GM12878 (cell line): ENCODE results near the gene C19orf33. TPM values are rescaled to one million over a fixed set of nuclear protein-coding genes. Genes with fewer than 3 reads are reported as not detected.

Experiments
- ATAC-seq: fragments of 200-7000 bp; cut with Tn5 transposase; 3 replicates; pipeline ENCODE4 v1.9.1; 2020; ENCODE audit warnings: mild to moderate bottlenecking, moderate library complexity
- BruUV-seq: library from RNA; stranded (reverse); fragments of 400-500 nt; replicated peaks from 2 replicates; lab custom pipeline; 2021; lab: Mats Ljungman, UMichigan
- CTCF ChIA-PET: fragments of 300-600 bp; sonication (Branson Sonifier 250); formaldehyde crosslinking; extraction: SDS; loops from one replicate; lab custom pipeline; 2021; ENCODE audit warnings: inconsistent platforms; lab: Yijun Ruan, JAX
- POLR2A ChIA-PET: fragments of 350-600 bp; formaldehyde crosslinking; extraction: SDS; loops from one replicate; lab custom pipeline; 2021; ENCODE audit warnings: inconsistent platforms; lab: Charles Lee
- RAD21 ChIA-PET: fragments of 300-600 bp; sonication (Branson Sonifier 250); formaldehyde crosslinking; loops from one replicate; lab custom pipeline; 2023; ENCODE audit warnings: antibody characterized with exemption; ENCODE audit not compliant: unreplicated experiment; lab: Charles Lee
- SMC1A ChIA-PET: fragments of 300-600 bp; sonication (Branson Sonifier 250); formaldehyde crosslinking; loops from one replicate; lab custom pipeline; 2023; ENCODE audit not compliant: unreplicated experiment, uncharacterized antibody; lab: Charles Lee
- DNase-seq: peaks from one replicate; pipeline ENCODE4 v3.0.0-alpha.2; 2011; ENCODE audit warnings: low read depth, low spot score
- FAIRE-seq: peaks from 3 replicates; lab custom pipeline; 2011; peaks lifted over from hg19 to GRCh38; lab: Jason Lieb, UNC
- H2AFZ ChIP-seq: 2 replicates; pipeline ENCODE4 v1.6.0; 2011; ENCODE audit warnings: low read depth, low read length, control low read depth; ENCODE audit not compliant: control insufficient read depth
- H3K27ac ChIP-seq: 2 replicates; pipeline ENCODE4 v1.5.1; 2011; ENCODE audit warnings: control low read depth; ENCODE audit not compliant: control insufficient read depth, insufficient read depth
- H3K27me3 ChIP-seq, 2 experiments: replicated peaks in 1 of 2; 2 replicates each; pipeline versions ENCODE4 v1.6.0 to v1.6.1; 2011; ENCODE audit warnings: low read length in 1 of 2; ENCODE audit not compliant: control insufficient read depth in 2 of 2, insufficient read depth in 2 of 2
- H3K36me3 ChIP-seq, 2 experiments: 2 replicates each; pipeline ENCODE4 v1.5.1; 2011; ENCODE audit warnings: low read length in 1 of 2; ENCODE audit not compliant: control insufficient read depth in 2 of 2, insufficient read depth in 2 of 2
- H3K4me1 ChIP-seq: 2 replicates; pipeline ENCODE4 v1.6.1; 2011; ENCODE audit warnings: mild to moderate bottlenecking, low read length, moderate library complexity, mixed read lengths; ENCODE audit not compliant: control insufficient read depth, insufficient read depth
- H3K4me2 ChIP-seq: 2 replicates; pipeline ENCODE4 v1.6.0; 2011; ENCODE audit warnings: control low read depth; ENCODE audit not compliant: control insufficient read depth, insufficient read depth
- H3K4me3 ChIP-seq: fragments of 200-600 bp; sonication (generic); 2 replicates; pipeline ENCODE4 v1.5.1; 2016
- H3K79me2 ChIP-seq: 2 replicates; pipeline ENCODE4 v1.6.0; 2011; ENCODE audit warnings: low read length; ENCODE audit not compliant: control insufficient read depth, insufficient read depth
- H3K9ac ChIP-seq: 2 replicates; pipeline ENCODE4 v1.8.0; 2011; ENCODE audit warnings: low read length, control low read depth, mixed read lengths; ENCODE audit not compliant: control insufficient read depth, insufficient read depth
- H3K9me3 ChIP-seq: replicated peaks from 3 replicates; pipeline ENCODE4 v1.5.1; 2011; ENCODE audit warnings: mild to moderate bottlenecking, low read length; ENCODE audit not compliant: control insufficient read depth, insufficient read depth
- H4K20me1 ChIP-seq: 2 replicates; pipeline ENCODE4 v1.6.0; 2011; ENCODE audit not compliant: control insufficient read depth, insufficient read depth
- CTCF ChIP-seq, 3 experiments: IDR thresholded peaks in 2 of 3; conservative IDR thresholded peaks in 1 of 3; 2 replicates each; pipeline ENCODE4 v1.5.1; 2011; ENCODE audit warnings: low read depth in 3 of 3, low read length in 3 of 3, mild to moderate bottlenecking in 3 of 3, control low read depth in 2 of 3, moderate library complexity in 2 of 3, inconsistent platforms in 1 of 3, mixed read lengths in 1 of 3; ENCODE audit not compliant: control insufficient read depth in 2 of 3, insufficient read depth in 1 of 3; ENCODE audit errors: extremely low read depth in 1 of 3
- EZH2 ChIP-seq: IDR thresholded peaks from 2 replicates; pipeline ENCODE4 v1.6.1; 2012; ENCODE audit warnings: low read depth, mild to moderate bottlenecking, control low read depth, inconsistent platforms, low read length, borderline replicate concordance; ENCODE audit not compliant: control insufficient read depth
- RFX5 ChIP-seq: IDR thresholded peaks from 2 replicates; pipeline ENCODE4 v1.6.1; 2011; ENCODE audit warnings: low read depth, low read length, improper control_type of control experiment
- YBX1 ChIP-seq: fragments of 450-650 bp; IDR thresholded peaks from 2 replicates; pipeline ENCODE4 v1.6.1; 2016; ENCODE audit warnings: antibody characterized with exemption
- ZNF217 ChIP-seq: fragments of 450-650 bp; IDR thresholded peaks from 2 replicates; pipeline ENCODE4 v1.6.1; 2017; ENCODE audit warnings: antibody characterized with exemption, mild to moderate bottlenecking
- WGBS: methylation state at CpG from one replicate; pipeline ENCODE4 v1.1.6; 2016; ENCODE audit warnings: low lambda C conversion rate; ENCODE audit not compliant: insufficient replicate concordance, insufficient coverage; ENCODE audit errors: missing lambda C conversion rate; 5-methylcytosine and 5-hydroxymethylcytosine counted together
- in situ Hi-C: fragments of 300-500 bp; cut with MboI; formaldehyde crosslinking; loops from 9 replicates; pipeline ENCODE4 v1.14.3; 2018; ENCODE audit warnings: mixed read lengths
- intact Hi-C: fragments of 100-400 bp; cut with micrococcal nuclease; formaldehyde crosslinking; loops from one replicate; pipeline ENCODE4 v1.14.2; 2022; ENCODE audit not compliant: unreplicated experiment
- polyA plus RNA-seq, 11 experiments: library from polyadenylated mRNA; depleted of rRNA in 4 of 11; unstranded in 6 of 11; stranded (reverse) in 5 of 11; fragments of >200 nt; fragmentation: Nextera tagmentation in 4 of 11; fragmentation: Illumina TruSeq in 1 of 11; extraction: Ambion mirVana in 4 of 11; extraction: Trizol in 1 of 11; gene quantifications; 1 replicate in 1 of 11; 2 replicates in 10 of 11; pipeline versions ENCODE4 v1.2.1 to v1.2.3, GENCODE V29; 2011 to 2016; ENCODE audit warnings: inconsistent platforms in 2 of 11, missing spikeins in 2 of 11, low read depth in 1 of 11
- total RNA-seq, 4 experiments: library from RNA; depleted of rRNA in 3 of 4; stranded (reverse); fragments of >200 nt in 3 of 4; fragmentation: Illumina TruSeq in 1 of 4; extraction: Trizol in 1 of 4; gene quantifications; 2 replicates each; pipeline versions ENCODE4 v1.2.1 to v1.2.3, GENCODE V29; 2013 to 2021

C19orf33 gene
- total and polyA plus RNA-seq, 10 of the 15 experiments (the other 5 are each of a cell fraction or from before 2014, with no cell fraction given): 0.28 to 0.45 TPM; not detected in 8

- Histone ChIP-seq H3K9me3 (no peaks in the 10 kb centered on the region), H3K4me2 (no peak overlapping the region), H4K20me1 (no peaks in the 10 kb centered on the region), H3K79me2 (peaks cover 4% of the 10 kb centered on the region), H2AFZ (no peak overlapping the region), H3K27ac (no peak overlapping the region), H3K4me3 (no peak overlapping the region), H3K4me1 (peaks cover 3% of the 10 kb centered on the region; the same call in 1 of the 2 replicates), H3K27me3 (no peaks in the 10 kb centered on the region), H3K36me3 (peaks cover 0 to 11% of the 10 kb centered on the region in 2 experiments; a peak in 3 of 4 replicates), H3K9ac (no peak overlapping the region)
- 97% methylated on average over 6 of the region's 6 CpGs for WGBS
- RAD21 ChIA-PET: no interaction called here
- BruUV-seq: no TSS peak
- ATAC-seq: no peak
- DNase-seq: no peak
- CTCF ChIA-PET: no interaction called here
- no peak for FAIRE-seq
- in situ Hi-C loops: no loop called here
- intact Hi-C loops: no loop called here
- SMC1A ChIA-PET: no interaction called here
- no peak for TF ChIP-seq ZNF217
- TF ChIP-seq YBX1: no peak
- no peak for TF ChIP-seq CTCF (IDR thresholded peaks at IDR 0.05 in 2 of 3, conservative IDR thresholded peaks at IDR 0.05 in 1 of 3; ENCODE audit: control insufficient read depth in 2 of 3, extremely low read depth in 1 of 3, insufficient read depth in 1 of 3, low read depth in 3 of 3, low read length in 3 of 3)
- TF ChIP-seq RFX5: no peak
- TF ChIP-seq EZH2: no peak
- POLR2A ChIA-PET: no interaction called here
These were observed 6.9 kb downstream of the C19orf33 start for GRCh38 chr19:38310986-38311385.
